GM23248 (cell line): ENCODE data around the gene PARP8. TPM values are rescaled to one million over a fixed set of nuclear protein-coding genes. Genes with fewer than 3 reads are reported as not detected.

Source experiments
- DNase-seq: peaks from one replicate; pipeline ENCODE4 v3.0.0-alpha.2; 2015
- H2AFZ ChIP-seq: fragments of 200-600 bp; sonication (generic); 2 replicates; pipeline ENCODE4 v1.6.1; 2016; ENCODE audit warnings: antibody characterized with exemption
- H3F3A ChIP-seq: fragments of 200-600 bp; sonication (generic); 2 replicates; pipeline ENCODE4 v1.6.1; 2016; ENCODE audit warnings: mild to moderate bottlenecking, antibody characterized with exemption, mixed run types; ENCODE audit not compliant: insufficient read depth
- H3K27ac ChIP-seq: fragments of 200-600 bp; sonication (generic); 2 replicates; pipeline ENCODE4 v1.5.1; 2016; ENCODE audit warnings: mild to moderate bottlenecking
- H3K27me3 ChIP-seq: fragments of 200-600 bp; sonication (generic); replicated peaks from 2 replicates; pipeline ENCODE4 v1.6.1; 2016; ENCODE audit warnings: mild to moderate bottlenecking; ENCODE audit not compliant: insufficient read depth
- H3K36me3 ChIP-seq: fragments of 200-600 bp; sonication (generic); 2 replicates; pipeline ENCODE4 v1.6.1; 2016; ENCODE audit warnings: low read depth, mild to moderate bottlenecking
- H3K4me1 ChIP-seq: fragments of 200-600 bp; sonication (generic); 2 replicates; pipeline ENCODE4 v1.6.1; 2016; ENCODE audit warnings: mild to moderate bottlenecking; ENCODE audit not compliant: insufficient read depth
- H3K4me2 ChIP-seq: fragments of 200-600 bp; sonication (generic); one replicate; pipeline ENCODE4 v1.6.1; 2016; ENCODE audit warnings: mild to moderate bottlenecking; ENCODE audit not compliant: unreplicated experiment
- H3K4me3 ChIP-seq: fragments of 200-600 bp; sonication (generic); 2 replicates; pipeline ENCODE4 v1.5.1; 2016; ENCODE audit warnings: mild to moderate bottlenecking
- H3K79me2 ChIP-seq: fragments of 200-600 bp; sonication (generic); 2 replicates; pipeline ENCODE4 v1.6.1; 2016; ENCODE audit warnings: mild to moderate bottlenecking; ENCODE audit not compliant: insufficient read depth
- H3K9ac ChIP-seq: fragments of 200-600 bp; sonication (generic); 2 replicates; pipeline ENCODE4 v1.6.1; 2016; ENCODE audit warnings: mild to moderate bottlenecking
- H3K9me2 ChIP-seq: fragments of 200-600 bp; sonication (generic); 2 replicates; pipeline ENCODE4 v1.6.1; 2016; ENCODE audit warnings: mixed run types, mild to moderate bottlenecking, moderate library complexity; ENCODE audit not compliant: insufficient read depth
- H3K9me3 ChIP-seq: fragments of 200-600 bp; sonication (generic); one replicate; pipeline ENCODE4 v1.6.1; 2017; ENCODE audit warnings: low read depth
- H4K20me1 ChIP-seq: fragments of 200-600 bp; sonication (generic); 2 replicates; pipeline ENCODE4 v1.6.0; 2016; ENCODE audit not compliant: insufficient read depth
- EZH2 ChIP-seq: fragments of 200-600 bp; sonication (generic); IDR thresholded peaks from 2 replicates; pipeline ENCODE4 v1.6.1; 2018; ENCODE audit warnings: antibody characterized with exemption, mild to moderate bottlenecking; ENCODE audit not compliant: insufficient read depth, poor library complexity, severe bottlenecking
- EZH2phosphoT487 ChIP-seq: fragments of 200-600 bp; sonication (generic); IDR thresholded peaks from 2 replicates; pipeline ENCODE4 v1.6.1; 2018; ENCODE audit warnings: antibody characterized with exemption, moderate library complexity, mild to moderate bottlenecking, low read depth; ENCODE audit not compliant: insufficient read depth
- WGBS, 2 experiments: methylation state at CpG; one replicate each; pipeline ENCODE4 v1.1.6; 2015 to 2017; ENCODE audit warnings: low lambda C conversion rate in 2 of 2, low coverage in 1 of 2; ENCODE audit errors: missing lambda C conversion rate in 2 of 2; 5-methylcytosine and 5-hydroxymethylcytosine counted together
- in situ Hi-C: fragments of 300-500 bp; cut with MboI; formaldehyde crosslinking; loops from 2 replicates; pipeline ENCODE4 v1.15.0; 2020
- polyA plus RNA-seq: library from polyadenylated mRNA; unstranded; fragments of >200 nt; fragmentation: Nextera tagmentation; extraction: Ambion mirVana; gene quantifications from 2 replicates; pipeline ENCODE4 v1.2.1, GENCODE V29; 2016
- total RNA-seq: library from RNA; depleted of rRNA; stranded (reverse); fragments of >200 nt; shearing (Covaris generic); gene quantifications from 2 replicates; pipeline ENCODE4 v1.2.3, GENCODE V29; 2014

Gene PARP8
- total and polyA plus RNA-seq, 2 experiments from 2014 or later: 1.1 to 2.5 TPM

GRCh38 chr5:50863534-50864170 is 197.2 kb downstream of the PARP8 start:
- in situ Hi-C loops: no loop called here
- Histone ChIP-seq H3K9ac (no peak overlapping the region), H3K9me3 (no peaks in the 10 kb centered on the region), H2AFZ (no peak overlapping the region), H3K4me2 (no peak overlapping the region), H3K27me3 (no peaks in the 10 kb centered on the region), H3K9me2 (no peaks in the 10 kb centered on the region), H3K79me2 (no peaks in the 10 kb centered on the region), H3K36me3 (no peaks in the 10 kb centered on the region), H3K4me1 (no peaks in the 10 kb centered on the region), H3K27ac (no peak overlapping the region), H3F3A (no peaks in the 10 kb centered on the region), H3K4me3 (no peak overlapping the region), H4K20me1 (no peaks in the 10 kb centered on the region)
- TF ChIP-seq EZH2 (no peak), EZH2phosphoT487 (no peak)
- 21 to 25% methylated on average over 3 of the region's 3 CpGs for WGBS, 2 experiments
- no peak for DNase-seq

GRCh38 chr5:50864466-50864865 is 198.0 kb downstream of the PARP8 start:
- H4K20me1 ChIP-seq: no peaks in the 10 kb centered on the region
- H3K9me2 ChIP-seq: no peaks in the 10 kb centered on the region
- TF ChIP-seq EZH2 (no peak), EZH2phosphoT487 (no peak)
- no peak overlapping the region for H3K27ac ChIP-seq
- no peaks in the 10 kb centered on the region for H3K4me1 ChIP-seq
- no peak overlapping the region for H3K4me3 ChIP-seq
- WGBS, 2 experiments: 22 to 33% methylated on average over 2 of the region's 2 CpGs
- no peak overlapping the region for H3K4me2 ChIP-seq
- no peaks in the 10 kb centered on the region for H3F3A ChIP-seq
- H3K27me3 ChIP-seq: no peaks in the 10 kb centered on the region
- H3K9me3 ChIP-seq: no peaks in the 10 kb centered on the region
- no peak overlapping the region for H3K9ac ChIP-seq
- H2AFZ ChIP-seq: no peak overlapping the region
- no peak for DNase-seq
- in situ Hi-C loops: no loop called here
- no peaks in the 10 kb centered on the region for H3K36me3 ChIP-seq
- H3K79me2 ChIP-seq: no peaks in the 10 kb centered on the region

GRCh38 chr5:50866415-50866814 is 200.0 kb downstream of the PARP8 start:
- DNase-seq: no peak
- no peaks in the 10 kb centered on the region for H3F3A ChIP-seq
- no peak overlapping the region for H3K9ac ChIP-seq
- no peaks in the 10 kb centered on the region for H3K79me2 ChIP-seq
- no peaks in the 10 kb centered on the region for H3K27me3 ChIP-seq
- 78 to 79% methylated on average over 1 of the region's 1 CpG for WGBS, 2 experiments
- no peaks in the 10 kb centered on the region for H3K9me2 ChIP-seq
- no peaks in the 10 kb centered on the region for H4K20me1 ChIP-seq
- no peak overlapping the region for H3K27ac ChIP-seq
- no peak overlapping the region for H3K4me2 ChIP-seq
- H3K4me1 ChIP-seq: no peaks in the 10 kb centered on the region
- no peaks in the 10 kb centered on the region for H3K9me3 ChIP-seq
- TF ChIP-seq EZH2phosphoT487 (no peak), EZH2 (no peak)
- no peak overlapping the region for H2AFZ ChIP-seq
- no peaks in the 10 kb centered on the region for H3K36me3 ChIP-seq
- no peak overlapping the region for H3K4me3 ChIP-seq
- in situ Hi-C loops: no loop called here

GRCh38 chr5:50867140-50867539 is 200.7 kb downstream of the PARP8 start:
- Histone ChIP-seq H3K9me2 (no peaks in the 10 kb centered on the region), H3K4me2 (no peak overlapping the region), H2AFZ (no peak overlapping the region), H3K27ac (no peak overlapping the region), H3K79me2 (no peaks in the 10 kb centered on the region), H3K4me1 (no peaks in the 10 kb centered on the region), H3K36me3 (no peaks in the 10 kb centered on the region), H3K9ac (no peak overlapping the region), H4K20me1 (no peaks in the 10 kb centered on the region), H3K4me3 (no peak overlapping the region), H3K9me3 (no peaks in the 10 kb centered on the region), H3F3A (no peaks in the 10 kb centered on the region), H3K27me3 (no peaks in the 10 kb centered on the region)
- DNase-seq: no peak
- in situ Hi-C loops: no loop called here
- WGBS, 2 experiments: 27 to 28% methylated on average over 3 of the region's 3 CpGs
- no peak for TF ChIP-seq EZH2phosphoT487
- no peak for TF ChIP-seq EZH2
